Measurements from ENCODE around the gene BDKRB1. TPM values are rescaled to one million over a fixed set of nuclear protein-coding genes. Genes with fewer than 3 reads are reported as not detected.

Gene BDKRB1
- total RNA-seq, 1 experiment from 2014 or later: 0.11 TPM

DNA sequence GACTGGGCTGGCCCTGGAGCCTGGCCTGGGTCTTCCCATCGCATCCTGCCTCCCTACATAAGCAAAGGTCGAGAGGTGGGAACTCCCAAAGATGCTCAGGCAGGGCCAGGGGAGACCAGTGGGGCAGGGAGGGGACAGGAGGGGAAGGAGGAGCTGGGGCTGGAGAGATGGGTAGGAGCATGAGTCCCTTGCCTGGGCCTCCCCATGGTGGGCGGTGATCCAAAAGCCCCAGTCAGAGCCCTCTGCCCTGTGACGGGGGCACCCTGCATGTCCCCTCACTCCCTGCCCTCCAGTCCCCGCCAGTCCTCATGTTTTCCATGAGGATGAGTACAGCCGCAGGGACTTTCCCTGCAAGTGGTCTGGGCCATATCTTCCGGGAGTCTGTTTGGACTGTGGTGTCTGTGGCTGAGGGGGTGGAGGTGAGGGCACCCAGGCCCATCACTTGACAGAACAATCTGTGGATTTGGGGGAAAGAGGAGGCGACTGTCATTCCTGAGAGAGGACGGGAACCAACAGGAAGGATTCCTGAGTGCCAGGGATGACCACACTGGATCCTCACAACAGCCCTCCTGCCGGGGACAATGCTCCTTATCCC lies 42.0 kb upstream of the BDKRB1 start (continued):
- TF ChIP-seq CTCF (IDR thresholded peaks at IDR 0.05) (no peak), ZNF423 (CRISPR knock-in tag; IDR thresholded peaks at IDR 0.05) (no peak), E2F1 (CRISPR knock-in tag; IDR thresholded peaks at IDR 0.05) (no peak), ZNF416 (CRISPR knock-in tag; IDR thresholded peaks at IDR 0.05) (no peak), ATF2 (CRISPR knock-in tag; IDR thresholded peaks at IDR 0.05; ENCODE audit: borderline replicate concordance, low read depth) (no peak), NR2C2 (CRISPR knock-in tag; IDR thresholded peaks at IDR 0.05) (no peak), USF2 (CRISPR knock-in tag; IDR thresholded peaks at IDR 0.05) (no peak)
- TF ChIP-seq, protein P1, sequence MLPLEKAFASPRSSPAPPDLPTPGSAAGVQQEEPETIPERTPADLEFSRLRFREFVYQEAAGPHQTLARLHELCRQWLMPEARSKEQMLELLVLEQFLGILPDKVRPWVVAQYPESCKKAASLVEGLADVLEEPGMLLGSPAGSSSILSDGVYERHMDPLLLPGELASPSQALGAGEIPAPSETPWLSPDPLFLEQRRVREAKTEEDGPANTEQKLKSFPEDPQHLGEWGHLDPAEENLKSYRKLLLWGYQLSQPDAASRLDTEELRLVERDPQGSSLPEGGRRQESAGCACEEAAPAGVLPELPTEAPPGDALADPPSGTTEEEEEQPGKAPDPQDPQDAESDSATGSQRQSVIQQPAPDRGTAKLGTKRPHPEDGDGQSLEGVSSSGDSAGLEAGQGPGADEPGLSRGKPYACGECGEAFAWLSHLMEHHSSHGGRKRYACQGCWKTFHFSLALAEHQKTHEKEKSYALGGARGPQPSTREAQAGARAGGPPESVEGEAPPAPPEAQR (CRISPR knock-in tag; IDR thresholded peaks at IDR 0.05): no peak
- TF ChIP-seq, protein P2, sequence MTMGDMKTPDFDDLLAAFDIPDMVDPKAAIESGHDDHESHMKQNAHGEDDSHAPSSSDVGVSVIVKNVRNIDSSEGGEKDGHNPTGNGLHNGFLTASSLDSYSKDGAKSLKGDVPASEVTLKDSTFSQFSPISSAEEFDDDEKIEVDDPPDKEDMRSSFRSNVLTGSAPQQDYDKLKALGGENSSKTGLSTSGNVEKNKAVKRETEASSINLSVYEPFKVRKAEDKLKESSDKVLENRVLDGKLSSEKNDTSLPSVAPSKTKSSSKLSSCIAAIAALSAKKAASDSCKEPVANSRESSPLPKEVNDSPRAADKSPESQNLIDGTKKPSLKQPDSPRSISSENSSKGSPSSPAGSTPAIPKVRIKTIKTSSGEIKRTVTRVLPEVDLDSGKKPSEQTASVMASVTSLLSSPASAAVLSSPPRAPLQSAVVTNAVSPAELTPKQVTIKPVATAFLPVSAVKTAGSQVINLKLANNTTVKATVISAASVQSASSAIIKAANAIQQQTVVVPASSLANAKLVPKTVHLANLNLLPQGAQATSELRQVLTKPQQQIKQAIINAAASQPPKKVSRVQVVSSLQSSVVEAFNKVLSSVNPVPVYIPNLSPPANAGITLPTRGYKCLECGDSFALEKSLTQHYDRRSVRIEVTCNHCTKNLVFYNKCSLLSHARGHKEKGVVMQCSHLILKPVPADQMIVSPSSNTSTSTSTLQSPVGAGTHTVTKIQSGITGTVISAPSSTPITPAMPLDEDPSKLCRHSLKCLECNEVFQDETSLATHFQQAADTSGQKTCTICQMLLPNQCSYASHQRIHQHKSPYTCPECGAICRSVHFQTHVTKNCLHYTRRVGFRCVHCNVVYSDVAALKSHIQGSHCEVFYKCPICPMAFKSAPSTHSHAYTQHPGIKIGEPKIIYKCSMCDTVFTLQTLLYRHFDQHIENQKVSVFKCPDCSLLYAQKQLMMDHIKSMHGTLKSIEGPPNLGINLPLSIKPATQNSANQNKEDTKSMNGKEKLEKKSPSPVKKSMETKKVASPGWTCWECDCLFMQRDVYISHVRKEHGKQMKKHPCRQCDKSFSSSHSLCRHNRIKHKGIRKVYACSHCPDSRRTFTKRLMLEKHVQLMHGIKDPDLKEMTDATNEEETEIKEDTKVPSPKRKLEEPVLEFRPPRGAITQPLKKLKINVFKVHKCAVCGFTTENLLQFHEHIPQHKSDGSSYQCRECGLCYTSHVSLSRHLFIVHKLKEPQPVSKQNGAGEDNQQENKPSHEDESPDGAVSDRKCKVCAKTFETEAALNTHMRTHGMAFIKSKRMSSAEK (CRISPR knock-in tag; IDR thresholded peaks at IDR 0.05; ENCODE audit: borderline replicate concordance): no peak

DNA sequence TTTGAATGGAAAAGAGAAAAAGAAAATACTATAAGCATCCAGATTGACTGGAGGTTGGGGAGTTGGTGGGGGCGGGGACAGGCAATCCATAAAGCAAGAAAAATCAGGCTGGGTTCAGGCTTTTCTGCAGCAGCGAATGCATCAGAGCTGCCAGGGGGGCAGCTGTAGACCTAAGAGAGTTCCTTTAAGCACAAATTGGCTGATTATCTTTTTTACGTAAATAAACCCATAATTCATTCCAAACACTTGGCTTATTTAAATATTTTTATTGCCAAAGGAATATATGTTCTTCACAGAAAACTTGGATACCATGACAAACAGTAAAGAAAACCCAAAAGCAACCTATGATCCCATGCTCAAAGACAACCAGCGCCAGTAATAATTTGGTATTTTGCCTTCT lies 41.2 kb upstream of the BDKRB1 start:
- no peak overlapping the region for H3K4me3 Mint-ChIP-seq
- peaks cover 9% of the 10 kb centered on the region for H3K36me3 Mint-ChIP-seq
- ChIA-PET CTCF (no interaction called here), POLR2A (no interaction called here)
- ATAC-seq (no peak), DNase-seq (ENCODE audit: low spot score) (no peak)
- no peaks in the 10 kb centered on the region for H3K4me1 Mint-ChIP-seq
- H3K27me3 Mint-ChIP-seq (ENCODE audit: low read depth): no peaks in the 10 kb centered on the region; the same call in 1 of the 2 replicates
- H3K9me3 Mint-ChIP-seq: peaks cover 21% of the 10 kb centered on the region
- no peak overlapping the region for H3K27ac Mint-ChIP-seq
- TF ChIP-seq ZNF423 (CRISPR knock-in tag; IDR thresholded peaks at IDR 0.05) (no peak), ZNF232 (CRISPR knock-in tag; IDR thresholded peaks at IDR 0.05) (no peak), ZNF121 (CRISPR knock-in tag; IDR thresholded peaks at IDR 0.05) (no peak), AFF4 (CRISPR knock-in tag; IDR thresholded peaks at IDR 0.05; ENCODE audit: borderline replicate concordance) (no peak), JAZF1 (CRISPR knock-in tag; IDR thresholded peaks at IDR 0.05) (no peak), FOXK1 (CRISPR knock-in tag; IDR thresholded peaks at IDR 0.05) (no peak), JUN (CRISPR knock-in tag; IDR thresholded peaks at IDR 0.05) (no peak)
- TF ChIP-seq, protein P3, sequence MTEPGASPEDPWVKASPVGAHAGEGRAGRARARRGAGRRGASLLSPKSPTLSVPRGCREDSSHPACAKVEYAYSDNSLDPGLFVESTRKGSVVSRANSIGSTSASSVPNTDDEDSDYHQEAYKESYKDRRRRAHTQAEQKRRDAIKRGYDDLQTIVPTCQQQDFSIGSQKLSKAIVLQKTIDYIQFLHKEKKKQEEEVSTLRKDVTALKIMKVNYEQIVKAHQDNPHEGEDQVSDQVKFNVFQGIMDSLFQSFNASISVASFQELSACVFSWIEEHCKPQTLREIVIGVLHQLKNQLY (CRISPR knock-in tag; IDR thresholded peaks at IDR 0.05): no peak

Measured in WTC11 (cell line).